Measurements from ENCODE around the gene LRRC3C. TPM values are rescaled to one million over a fixed set of nuclear protein-coding genes. Genes with fewer than 3 reads are reported as not detected.

LRRC3C gene
- polyA plus RNA-seq, 3 donors: not detected

GRCh38 chr17:39927929-39928857 is 661 bp downstream of the LRRC3C start:
- Histone ChIP-seq H3K9me3 (replicated peaks in 1 of 2; ENCODE audit: control insufficient read depth in 1 of 2, insufficient read depth in 1 of 2, low read length in 2 of 2) (no peaks in the 10 kb centered on the region), H4K20me1 (ENCODE audit: insufficient read depth, low read length) (peaks cover 11% of the 10 kb centered on the region), H3K9ac (ENCODE audit: insufficient read depth, low read length, poor library complexity, severe bottlenecking) (peak overlapping the region; percentile 79), H3K79me2 (ENCODE audit: insufficient read depth, low read length) (peaks cover 31% of the 10 kb centered on the region), H2AFZ (ENCODE audit: insufficient read depth, low read depth, low read length, poor library complexity, severe bottlenecking) (peak overlapping the region; percentile 99), H3K27me3 (ENCODE audit: control insufficient read depth in 2 of 2, insufficient read depth in 2 of 2, low read length in 2 of 2) (no peaks in the 10 kb centered on the region), H3K4me1 (ENCODE audit: control insufficient read depth in 1 of 2, insufficient read depth in 2 of 2, low read length in 2 of 2) (peaks cover 29 to 48% of the 10 kb centered on the region in 2 donors), H3K4me3 (replicated peaks in 1 of 3; ENCODE audit: low read depth in 2 of 3, low read length in 3 of 3) (peak overlapping the region; percentile 71 to 97 (median 87)), H3K4me2 (replicated peaks; ENCODE audit: extremely low read depth, low read length, poor library complexity, severe bottlenecking) (peak overlapping the region; percentile 97), H3K36me3 (replicated peaks in 1 of 2; ENCODE audit: control insufficient read depth in 1 of 2, insufficient read depth in 2 of 2, low read length in 2 of 2) (peaks cover 5 to 12% of the 10 kb centered on the region in 2 donors), H3K27ac (ENCODE audit: low read depth in 1 of 2, low read length in 2 of 2) (peak overlapping the region in 1 of 2 donors; percentile 80)
- no peak for TF ChIP-seq CTCF (IDR thresholded peaks at IDR 0.05)
- peaks cover 0 to 2% (median 0%) of the 10 kb centered on the region in 7 donors for H3K9me3 Mint-ChIP-seq
- H3K27me3 Mint-ChIP-seq (ENCODE audit: low read depth in 3 of 3): peaks cover 0 to 2% (median 0%) of the 10 kb centered on the region in 3 donors
- intact Hi-C loops (cut with micrococcal nuclease): loop anchor here (2.0 to 10.0 kb wide), 2 partner anchors 53 to 57 kb away; partner anchors contain the start of gene PSMD3 (in 2 of the 2)
- peaks cover 5 to 9% of the 10 kb centered on the region in 2 donors for H3K36me3 Mint-ChIP-seq
- H3K4me3 Mint-ChIP-seq: peak overlapping the region; percentile 92 to 99
- H3K4me1 Mint-ChIP-seq: peaks cover 46% of the 10 kb centered on the region
- H3K27ac Mint-ChIP-seq: peak overlapping the region in 6 of 7 donors; percentile 43 to 95 (median 83)
- DNase-seq: no peak
- WGBS (ENCODE audit: insufficient coverage): 13% methylated on average over 12 of the region's 17 CpGs

GRCh38 chr17:39928858-39929645 is 1.5 kb downstream of the LRRC3C start:
- Histone ChIP-seq H3K9me3 (replicated peaks in 1 of 2; ENCODE audit: control insufficient read depth in 1 of 2, insufficient read depth in 1 of 2, low read length in 2 of 2) (no peaks in the 10 kb centered on the region), H4K20me1 (ENCODE audit: insufficient read depth, low read length) (peaks cover 11% of the 10 kb centered on the region), H3K9ac (ENCODE audit: insufficient read depth, low read length, poor library complexity, severe bottlenecking) (no peak overlapping the region), H2AFZ (ENCODE audit: insufficient read depth, low read depth, low read length, poor library complexity, severe bottlenecking) (peak overlapping the region; percentile 99), H3K27me3 (ENCODE audit: control insufficient read depth in 2 of 2, insufficient read depth in 2 of 2, low read length in 2 of 2) (no peaks in the 10 kb centered on the region), H3K4me3 (replicated peaks in 1 of 3; ENCODE audit: low read depth in 2 of 3, low read length in 3 of 3) (peak overlapping the region in 1 of 3 experiments; percentile 97), H3K4me2 (replicated peaks; ENCODE audit: extremely low read depth, low read length, poor library complexity, severe bottlenecking) (peak overlapping the region; percentile 97), H3K36me3 (replicated peaks in 1 of 2; ENCODE audit: control insufficient read depth in 1 of 2, insufficient read depth in 2 of 2, low read length in 2 of 2) (peaks cover 0 to 3% of the 10 kb centered on the region in 2 donors), H3K4me1 (ENCODE audit: control insufficient read depth in 1 of 2, insufficient read depth in 2 of 2, low read length in 2 of 2) (peaks cover 26 to 44% of the 10 kb centered on the region in 2 donors), H3K79me2 (ENCODE audit: insufficient read depth, low read length) (peaks cover 31% of the 10 kb centered on the region), H3K27ac (ENCODE audit: low read depth in 1 of 2, low read length in 2 of 2) (no peak overlapping the region)
- TF ChIP-seq CTCF (IDR thresholded peaks at IDR 0.05): no peak
- intact Hi-C loops (cut with micrococcal nuclease): loop anchor here in 1 of 2 donors (10.0 kb wide), 1 partner anchor 56 kb away; the partner anchor contains the start of gene PSMD3
- 39% methylated on average over 6 of the region's 8 CpGs for WGBS (ENCODE audit: insufficient coverage)
- Mint-ChIP-seq H3K27me3 (ENCODE audit: low read depth in 3 of 3) (peaks cover 0 to 2% (median 0%) of the 10 kb centered on the region in 3 donors), H3K4me3 (peak overlapping the region in 1 of 2 donors; percentile 13), H3K9me3 (peaks cover 0 to 2% (median 0%) of the 10 kb centered on the region in 7 donors), H3K27ac (peak overlapping the region in 6 of 7 donors; percentile 28 to 86 (median 80)), H3K4me1 (peaks cover 41% of the 10 kb centered on the region), H3K36me3 (peaks cover 0 to 3% of the 10 kb centered on the region in 2 donors)
- DNase-seq: peak; percentile 50 to 73 (median 55)
